ENCODE measurements around the gene EFEMP1.
A peak's percentile ranks its signal among the peaks of the same experiment; 100 is the strongest.
"Not testable (repeated sequence)": the region's sequence is repeated elsewhere in the genome, so short reads cannot be mapped to it uniquely, and the experiment has no call there.

EFEMP1 gene

DNA sequence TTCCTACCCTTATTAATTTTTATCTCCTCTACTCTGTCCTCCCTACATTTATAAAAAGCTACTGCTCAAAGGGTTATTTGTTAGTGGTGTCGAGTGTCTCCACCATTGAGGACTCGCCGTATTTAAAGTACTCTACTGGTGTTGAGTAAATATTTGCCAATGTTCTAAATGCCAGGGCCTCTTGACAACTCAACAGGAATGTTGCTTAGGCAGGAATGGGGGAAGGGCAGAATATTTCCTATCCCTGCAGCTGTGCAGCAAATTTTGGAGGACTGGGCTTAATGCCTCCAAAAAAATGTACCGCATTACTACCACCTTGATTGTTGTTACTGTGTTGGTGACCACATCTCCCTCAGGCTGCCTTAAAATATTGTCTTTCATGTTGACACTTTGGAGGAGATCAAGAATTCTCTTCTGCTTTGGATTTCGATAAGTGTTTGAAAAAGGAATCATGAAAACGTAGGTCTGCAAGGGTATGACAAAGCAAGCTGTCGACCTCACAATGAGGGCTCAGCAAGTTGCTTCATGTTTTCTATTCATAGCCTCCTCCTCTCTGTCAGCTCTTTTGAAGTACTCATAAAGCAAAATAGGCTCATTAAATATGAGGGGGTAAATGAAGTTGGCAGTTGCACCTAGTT, 84.3 kb downstream of the EFEMP1 start:
- no peak overlapping the region for H3K4me3 ChIP-seq (ENCODE audit: low read depth, low read length)
- DNase-seq (ENCODE audit: low read depth) = peak; percentile 50
- TF ChIP-seq, protein P1, sequence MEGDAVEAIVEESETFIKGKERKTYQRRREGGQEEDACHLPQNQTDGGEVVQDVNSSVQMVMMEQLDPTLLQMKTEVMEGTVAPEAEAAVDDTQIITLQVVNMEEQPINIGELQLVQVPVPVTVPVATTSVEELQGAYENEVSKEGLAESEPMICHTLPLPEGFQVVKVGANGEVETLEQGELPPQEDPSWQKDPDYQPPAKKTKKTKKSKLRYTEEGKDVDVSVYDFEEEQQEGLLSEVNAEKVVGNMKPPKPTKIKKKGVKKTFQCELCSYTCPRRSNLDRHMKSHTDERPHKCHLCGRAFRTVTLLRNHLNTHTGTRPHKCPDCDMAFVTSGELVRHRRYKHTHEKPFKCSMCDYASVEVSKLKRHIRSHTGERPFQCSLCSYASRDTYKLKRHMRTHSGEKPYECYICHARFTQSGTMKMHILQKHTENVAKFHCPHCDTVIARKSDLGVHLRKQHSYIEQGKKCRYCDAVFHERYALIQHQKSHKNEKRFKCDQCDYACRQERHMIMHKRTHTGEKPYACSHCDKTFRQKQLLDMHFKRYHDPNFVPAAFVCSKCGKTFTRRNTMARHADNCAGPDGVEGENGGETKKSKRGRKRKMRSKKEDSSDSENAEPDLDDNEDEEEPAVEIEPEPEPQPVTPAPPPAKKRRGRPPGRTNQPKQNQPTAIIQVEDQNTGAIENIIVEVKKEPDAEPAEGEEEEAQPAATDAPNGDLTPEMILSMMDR (conservative IDR thresholded peaks at IDR 0.05; ENCODE audit: low read depth, low read length) = no peak

DNA sequence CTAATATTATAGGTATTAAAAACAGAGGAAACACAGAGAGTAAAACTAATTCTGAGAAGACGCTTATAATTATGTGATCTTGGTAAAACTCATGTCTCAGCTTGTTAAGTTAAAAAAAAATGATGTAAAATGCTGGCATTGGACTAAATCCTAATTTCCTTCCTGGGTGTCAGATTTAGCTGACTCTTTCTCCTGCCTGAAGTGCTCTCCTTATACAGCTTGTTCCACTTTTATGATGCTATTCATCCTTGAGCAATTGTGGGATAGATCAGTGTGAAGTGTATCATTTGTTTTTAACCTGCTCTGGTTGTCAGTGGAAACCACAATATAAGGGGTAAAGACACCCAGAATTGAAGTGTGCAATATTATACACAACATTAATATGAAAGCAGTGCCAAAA, 84.9 kb downstream of the EFEMP1 start:
- DNase-seq (ENCODE audit: low read depth) = no peak
- no peak overlapping the region for H3K4me3 ChIP-seq (ENCODE audit: low read depth, low read length)
- TF ChIP-seq, protein P1 (conservative IDR thresholded peaks at IDR 0.05; ENCODE audit: low read depth, low read length) = no peak

DNA sequence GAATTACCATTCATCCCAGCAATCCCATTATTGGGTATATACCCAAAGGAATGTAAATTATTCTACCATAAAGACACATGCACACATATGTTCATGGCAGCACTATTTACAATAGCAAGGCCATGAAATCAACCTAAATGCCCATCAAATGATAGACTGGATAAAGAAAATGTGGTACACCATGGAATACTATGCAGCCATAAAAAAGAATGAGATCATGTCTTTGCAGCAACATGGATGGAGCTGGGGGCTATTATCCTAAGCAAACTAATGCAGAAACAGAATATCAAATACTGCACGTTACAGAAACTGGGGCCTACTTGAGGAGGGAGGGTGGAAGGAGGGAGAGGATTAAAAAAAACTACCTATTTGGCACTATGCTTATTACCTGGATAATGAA, 85.5 kb downstream of the EFEMP1 start:
- not testable (repeated sequence) for H3K4me3 ChIP-seq (ENCODE audit: low read depth, low read length); DNase-seq (ENCODE audit: low read depth)

DNA sequence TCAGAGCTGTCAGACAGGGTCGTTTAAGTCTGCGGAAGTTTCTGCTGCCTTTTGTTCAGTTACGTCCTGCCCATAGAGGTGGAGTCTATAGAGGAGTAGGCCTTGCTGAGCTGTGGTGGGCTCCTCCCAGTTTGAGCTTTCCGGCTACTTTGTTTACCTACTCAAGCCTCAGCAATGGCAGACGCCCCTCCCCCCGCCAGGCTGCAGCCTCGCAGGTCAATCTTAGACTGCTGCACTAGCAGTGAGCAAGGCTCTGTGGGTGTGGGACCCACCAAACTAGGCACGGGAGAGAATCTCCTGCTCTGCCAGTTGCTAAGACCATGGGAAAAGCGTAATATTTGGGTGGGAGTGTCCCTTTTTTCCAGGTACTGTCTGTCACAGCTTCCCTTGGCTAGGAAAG, 86.5 kb downstream of the EFEMP1 start:
- no peak overlapping the region for H3K4me3 ChIP-seq (ENCODE audit: low read depth, low read length)
- no peak for DNase-seq (ENCODE audit: low read depth)
- TF ChIP-seq, protein P1 (conservative IDR thresholded peaks at IDR 0.05; ENCODE audit: low read depth, low read length) = no peak

DNA sequence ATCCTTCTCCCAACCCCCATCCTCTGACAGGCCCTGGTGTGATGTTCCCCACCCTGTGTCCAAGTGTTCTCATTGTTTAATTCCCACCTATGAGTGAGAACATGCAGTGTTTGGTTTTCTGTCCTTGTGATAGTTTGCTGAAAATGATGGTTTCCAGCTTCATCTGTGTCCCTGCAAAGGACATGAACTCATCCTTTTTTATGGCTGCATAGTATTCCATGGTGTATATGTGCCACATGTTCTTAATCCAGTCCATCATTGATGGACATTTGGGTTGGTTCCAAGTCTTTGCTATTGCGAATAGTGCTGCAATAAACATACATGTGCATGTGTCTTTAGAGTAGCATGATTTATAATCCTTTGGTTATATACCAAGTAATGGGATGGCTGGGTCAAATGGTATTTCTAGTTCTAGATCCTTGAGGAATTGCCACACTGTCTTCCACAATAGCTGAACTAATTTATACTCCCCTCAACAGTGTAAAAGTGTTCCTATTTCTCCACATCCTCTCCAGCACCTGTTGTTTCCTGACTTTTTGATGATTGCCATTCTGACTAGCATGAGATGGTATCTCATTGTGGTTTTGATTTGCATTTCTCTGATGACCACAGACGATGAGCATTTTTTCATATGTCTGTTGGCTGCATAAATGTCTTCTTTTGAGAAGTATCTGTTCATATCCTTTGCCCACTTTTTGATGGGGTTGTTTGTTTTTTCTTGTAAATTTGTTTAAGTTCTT, 91.7 kb downstream of the EFEMP1 start:
- not testable (repeated sequence) for H3K4me3 ChIP-seq (ENCODE audit: low read depth, low read length)
- peak; percentile 16 for DNase-seq (ENCODE audit: low read depth)

DNA sequence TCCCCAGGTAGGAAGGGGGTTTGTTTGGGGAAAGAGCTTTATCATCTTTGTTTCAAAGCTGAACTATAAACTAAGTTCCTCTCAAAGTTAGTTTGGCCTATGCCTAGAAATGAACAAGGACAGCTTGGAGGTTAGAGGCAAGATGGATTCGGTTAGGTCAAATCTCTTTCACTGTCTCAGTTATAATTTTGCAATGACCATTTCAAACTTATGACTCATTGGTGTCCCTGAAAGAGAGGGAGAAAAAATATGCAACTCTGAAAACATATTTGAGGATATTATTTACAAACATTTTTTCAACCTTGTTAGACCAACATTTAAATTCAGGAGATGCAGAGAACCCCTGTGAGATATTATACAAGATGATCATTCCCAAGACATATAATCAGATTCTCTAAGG, 95.7 kb downstream of the EFEMP1 start:
- TF ChIP-seq, protein P1 (conservative IDR thresholded peaks at IDR 0.05; ENCODE audit: low read depth, low read length) = no peak
- H3K4me3 ChIP-seq (ENCODE audit: low read depth, low read length) = no peak overlapping the region
- peak; percentile 43 for DNase-seq (ENCODE audit: low read depth)

DNA sequence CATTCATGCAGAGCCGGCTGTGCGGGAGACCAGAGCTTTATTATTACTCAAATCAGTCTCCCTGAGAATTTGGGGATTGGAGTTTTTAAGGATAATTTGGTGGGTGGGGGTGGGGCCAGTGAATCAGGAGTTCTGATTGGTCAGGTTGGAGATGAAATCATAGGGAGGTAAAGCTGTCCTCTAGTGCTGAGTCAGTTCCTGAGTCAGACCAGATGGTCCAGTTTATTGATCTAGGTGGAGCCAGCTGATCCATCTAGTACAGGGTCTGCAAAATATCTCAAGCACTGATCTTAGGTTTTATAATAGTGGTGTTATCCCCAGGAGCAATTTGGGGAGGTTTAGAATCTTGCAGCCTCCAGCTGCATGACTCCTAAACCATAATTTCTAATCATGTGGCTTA, 96.2 kb downstream of the EFEMP1 start:
- peak; percentile 41 for DNase-seq (ENCODE audit: low read depth)
- not testable (repeated sequence) for H3K4me3 ChIP-seq (ENCODE audit: low read depth, low read length)

DNA sequence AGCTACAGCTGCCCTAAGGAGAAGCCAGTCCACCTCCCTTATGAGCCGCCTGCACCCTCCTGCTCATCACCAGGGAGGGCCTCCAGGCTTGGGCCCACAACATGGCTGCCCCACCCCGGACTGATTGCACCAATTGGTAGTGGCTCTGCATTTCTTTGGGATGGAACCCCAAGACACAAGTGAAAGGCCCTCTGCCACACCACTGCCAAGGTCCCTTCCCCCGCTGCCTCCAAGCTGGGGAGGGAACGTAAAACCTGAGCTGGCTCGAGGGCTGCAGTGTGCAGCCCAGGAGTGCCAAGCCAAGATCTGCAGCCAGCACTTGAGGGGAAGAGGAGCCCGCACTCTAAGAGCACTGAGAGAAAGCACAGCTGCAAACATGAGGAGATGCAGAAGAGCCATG, 97.3 kb downstream of the EFEMP1 start:
- TF ChIP-seq, protein P1 (conservative IDR thresholded peaks at IDR 0.05; ENCODE audit: low read depth, low read length) = no peak
- H3K4me3 ChIP-seq (ENCODE audit: low read depth, low read length) = no peak overlapping the region
- no peak for DNase-seq (ENCODE audit: low read depth)

Measured in choroid plexus epithelial cell (primary cell).